ENCODE measurements around the gene KLF16.

GRCh38 chr19:1872807-1873523, 9.6 kb upstream of the KLF16 start:
- no peak for TF ChIP-seq CTCF (IDR thresholded peaks at IDR 0.05)
- TF ChIP-seq GTF2I (CRISPR knock-in tag; conservative IDR thresholded peaks at IDR 0.05): no peak
- no peak for TF ChIP-seq HMGXB4 (CRISPR knock-in tag; IDR thresholded peaks at IDR 0.05)
- TF ChIP-seq NFE2L1 (CRISPR knock-in tag; IDR thresholded peaks at IDR 0.05): no peak
- TF ChIP-seq ATF2 (CRISPR knock-in tag; IDR thresholded peaks at IDR 0.05; ENCODE audit: borderline replicate concordance, low read depth): no peak
- TF ChIP-seq GABPB1 (CRISPR knock-in tag; IDR thresholded peaks at IDR 0.05): no peak
- no peak for TF ChIP-seq NR1H2 (CRISPR knock-in tag; IDR thresholded peaks at IDR 0.05)
- TF ChIP-seq IRF1 (CRISPR knock-in tag; IDR thresholded peaks at IDR 0.05): no peak
- TF ChIP-seq USF1 (CRISPR knock-in tag; IDR thresholded peaks at IDR 0.05): no peak
- TF ChIP-seq MAX (CRISPR knock-in tag; IDR thresholded peaks at IDR 0.05): no peak
- no peak for TF ChIP-seq ZBTB21 (CRISPR knock-in tag; IDR thresholded peaks at IDR 0.05; ENCODE audit: borderline replicate concordance)
- no peak for TF ChIP-seq RELA (CRISPR knock-in tag; IDR thresholded peaks at IDR 0.05; ENCODE audit: borderline replicate concordance)
- no peak for TF ChIP-seq NR3C1 (CRISPR knock-in tag; conservative IDR thresholded peaks at IDR 0.05; ENCODE audit: low read depth)

All from WTC11 (cell line).